ENCODE measurements around the gene ATP8A2. TPM values are rescaled to one million over a fixed set of nuclear protein-coding genes. Genes with fewer than 3 reads are reported as not detected.

Gene ATP8A2
- total and polyA plus RNA-seq, 2 of the 4 experiments (the other 2 are of a cell fraction), result 0.02 to 0.18 TPM

GRCh38 chr13:25816239-25816638 is 444.5 kb downstream of the ATP8A2 start:
- Histone ChIP-seq H2BK5ac (ENCODE audit: low read depth, low read length, poor library complexity, severe bottlenecking) (no peak overlapping the region), H3K27ac (ENCODE audit: insufficient read depth, low read length) (no peak overlapping the region), H3K9me1 (ENCODE audit: insufficient read depth, low read length) (no peaks in the 10 kb centered on the region), H4K8ac (ENCODE audit: low read depth in 2 of 2, low read length in 2 of 2) (no peak overlapping the region), H2BK15ac (ENCODE audit: low read depth, low read length) (no peak overlapping the region), H3K36me3 (ENCODE audit: control insufficient read depth, insufficient read depth, low read length) (no peaks in the 10 kb centered on the region), H3K18ac (ENCODE audit: low read depth, low read length) (no peak overlapping the region), H2AK9ac (replicated peaks; ENCODE audit: low read depth, low read length, poor library complexity) (no peak overlapping the region), H4K91ac (ENCODE audit: insufficient read depth, low read depth, low read length) (no peak overlapping the region), H4K5ac (ENCODE audit: low read depth, low read length) (no peak overlapping the region), H3K4ac (ENCODE audit: low read depth, low read length) (no peak overlapping the region), H3K27me3 (ENCODE audit: control insufficient read depth, insufficient read depth, low read length) (no peaks in the 10 kb centered on the region), H3K9me3 (ENCODE audit: control insufficient read depth, insufficient read depth, low read length) (peaks cover 2% of the 10 kb centered on the region; the same call in 1 of the 2 replicates), H3K14ac (replicated peaks; ENCODE audit: low read depth, low read length) (no peak overlapping the region), H3K4me2 (ENCODE audit: low read depth, low read length) (no peak overlapping the region), H3K4me1 (ENCODE audit: control insufficient read depth, insufficient read depth, low read length) (no peaks in the 10 kb centered on the region), H3K56ac (ENCODE audit: extremely low read depth, insufficient read depth, low read length) (no peak overlapping the region), H2AFZ (replicated peaks; ENCODE audit: low read length, poor library complexity) (no peak overlapping the region), H3K79me1 (ENCODE audit: low read depth in 1 of 2, low read length in 2 of 2) (no peaks in the 10 kb centered on the region), H3K23ac (ENCODE audit: low read depth, low read length) (no peak overlapping the region), H2BK20ac (ENCODE audit: low read depth, low read length) (no peak overlapping the region), H3K4me3 (ENCODE audit: insufficient read depth, low read depth, low read length) (no peak overlapping the region), H4K20me1 (ENCODE audit: insufficient read depth, low read length) (no peaks in the 10 kb centered on the region), H2BK120ac (ENCODE audit: low read depth, low read length) (no peak overlapping the region), H2AK5ac (ENCODE audit: low read depth, low read length) (no peak overlapping the region), H3K9ac (ENCODE audit: low read depth, low read length) (no peak overlapping the region)
- no TSS peak for BruUV-seq (replicated peaks)
- ATAC-seq (ENCODE audit: low read depth) (no peak), DNase-seq (no peak)
- intact Hi-C loops (cut with micrococcal nuclease), result no loop called here
- dilution Hi-C loops (cut with HindIII; ENCODE audit: low sequenced_read_pairs, unreplicated experiment), result no loop called here
- WGBS, 2 experiments (ENCODE audit: extremely low coverage in 2 of 2, insufficient read length in 1 of 2), result no CpG with 5 or more reads among the region's 4 CpGs
- POLR2A ChIA-PET (ENCODE audit: unreplicated experiment), result no interaction called here
- CTCF ChIA-PET, result no interaction called here
- in situ Hi-C loops (cut with MboI; ENCODE audit: low sequenced_read_pairs), result no loop called here
- TF ChIP-seq SMC3 (IDR thresholded peaks at IDR 0.05; ENCODE audit: low read depth, low read length) (no peak), RCOR1 (IDR thresholded peaks at IDR 0.05; ENCODE audit: insufficient replicate concordance, low read length) (no peak), MAZ (IDR thresholded peaks at IDR 0.05; ENCODE audit: borderline replicate concordance, low read depth, low read length) (no peak), CTCF (conservative IDR thresholded peaks at IDR 0.05; ENCODE audit: low read depth, low read length) (no peak), NFE2L2 (IDR thresholded peaks at IDR 0.05; ENCODE audit: low read depth, low read length) (no peak), MXI1 (IDR thresholded peaks at IDR 0.05; ENCODE audit: borderline replicate concordance, low read depth, low read length) (no peak), RAD21 (IDR thresholded peaks at IDR 0.05; ENCODE audit: low read length) (no peak), CEBPB (IDR thresholded peaks at IDR 0.05; ENCODE audit: low read depth, low read length) (no peak), ELK1 (IDR thresholded peaks at IDR 0.05; ENCODE audit: borderline replicate concordance, low read depth, low read length) (no peak), FOS (IDR thresholded peaks at IDR 0.05; ENCODE audit: low read depth, low read length) (no peak), BHLHE40 (IDR thresholded peaks at IDR 0.05; ENCODE audit: low read depth, low read length) (no peak), POLR2A (IDR thresholded peaks at IDR 0.05; ENCODE audit: low read depth, low read length) (no peak), CHD1 (IDR thresholded peaks at IDR 0.05; ENCODE audit: low read depth, low read length) (no peak), USF2 (IDR thresholded peaks at IDR 0.05; ENCODE audit: low read depth, low read length) (no peak), MAFK (IDR thresholded peaks at IDR 0.05; ENCODE audit: low read depth, low read length) (no peak)
